B cell (primary cell): Measurements from ENCODE around the gene RNF4. TPM values are rescaled to one million over a fixed set of nuclear protein-coding genes. Genes with fewer than 3 reads are reported as not detected.

Experiments used
- ATAC-seq: fragments of 200-7000 bp; cut with Tn5 transposase; one replicate; pipeline ENCODE4 v1.10.0; 2021; ENCODE audit warnings: low read depth, mild to moderate bottlenecking, moderate number of reproducible peaks, moderate library complexity
- CTCF ChIA-PET: fragments of 350-600 bp; sonication (Branson Sonifier 250); formaldehyde crosslinking; loops from one replicate; lab custom pipeline; 2021; ENCODE audit warnings: antibody characterized with exemption, inconsistent platforms; lab: Charles Lee
- POLR2A ChIA-PET: fragments of 350-600 bp; sonication (Branson Sonifier 250); formaldehyde crosslinking; loops from one replicate; lab custom pipeline; 2021; ENCODE audit warnings: antibody characterized with exemption; lab: Charles Lee
- DNase-seq: peaks from one replicate; pipeline ENCODE4 v3.0.0; 2013
- H2AFZ ChIP-seq: 2 replicates; pipeline ENCODE4 v1.6.1; 2012; ENCODE audit warnings: mild to moderate bottlenecking, low read depth, low read length; ENCODE audit not compliant: insufficient read depth, poor library complexity, severe bottlenecking
- H3K27ac ChIP-seq, 2 donors: 1 replicate in 1 of 2; 2 replicates in 1 of 2; pipeline ENCODE4 v1.5.1; 2012 to 2013; ENCODE audit warnings: low read length in 2 of 2, mild to moderate bottlenecking in 2 of 2, moderate library complexity in 1 of 2
- H3K27me3 ChIP-seq, 4 experiments: fragments of 200-600 bp in 1 of 4; sonication (generic) in 1 of 4; replicated peaks in 1 of 4; 1 replicate in 2 of 4; 2 replicates in 2 of 4; pipeline versions ENCODE4 v1.6.1 to v1.7.0; 2013 to 2016; ENCODE audit warnings: low read length in 3 of 4, mild to moderate bottlenecking in 2 of 4, mixed read lengths in 1 of 4, moderate library complexity in 1 of 4; ENCODE audit not compliant: insufficient read depth in 4 of 4, control insufficient read depth in 3 of 4; ENCODE audit errors: control extremely low read depth in 1 of 4
- H3K36me3 ChIP-seq, 2 experiments: replicated peaks in 1 of 2; 1 replicate in 1 of 2; 2 replicates in 1 of 2; pipeline versions ENCODE4 v1.6.1 to v1.7.1; 2013; ENCODE audit warnings: low read length in 1 of 2; ENCODE audit not compliant: insufficient read depth in 2 of 2, control insufficient read depth in 1 of 2; ENCODE audit errors: control extremely low read depth in 1 of 2, extremely low read depth in 1 of 2
- H3K4me1 ChIP-seq, 2 donors: fragments of 200-600 bp in 1 of 2; sonication (generic) in 1 of 2; 1 replicate in 1 of 2; 2 replicates in 1 of 2; pipeline versions ENCODE4 v1.5.1 to v1.6.1; 2013 to 2017; ENCODE audit warnings: low read length in 2 of 2; ENCODE audit not compliant: control insufficient read depth in 2 of 2, insufficient read depth in 2 of 2
- H3K4me2 ChIP-seq: replicated peaks from 2 replicates; pipeline ENCODE3; 2012; ENCODE audit warnings: mild to moderate bottlenecking, low read depth, low read length; ENCODE audit not compliant: poor library complexity, severe bottlenecking
- H3K4me3 ChIP-seq, 5 experiments: fragments of 200-600 bp in 1 of 5; sonication (generic) in 1 of 5; 1 replicate in 3 of 5; 2 replicates in 2 of 5; pipeline versions ENCODE4 v1.5.1 to v1.7.0; 2011 to 2016; ENCODE audit warnings: low read length in 4 of 5, mild to moderate bottlenecking in 4 of 5, low read depth in 2 of 5, control low read depth in 1 of 5, moderate library complexity in 1 of 5; ENCODE audit not compliant: insufficient read depth in 1 of 5; ENCODE audit errors: control extremely low read depth in 1 of 5, extremely low read depth in 1 of 5
- H3K79me2 ChIP-seq: fragments of 200-600 bp; sonication (generic); one replicate; pipeline ENCODE4 v1.6.0; 2016; ENCODE audit warnings: low read length; ENCODE audit not compliant: control insufficient read depth, insufficient read depth
- H3K9ac ChIP-seq: fragments of 200-600 bp; sonication (generic); 2 replicates; pipeline ENCODE4 v1.6.1; 2017; ENCODE audit warnings: mild to moderate bottlenecking, low read length, moderate library complexity
- H3K9me3 ChIP-seq, 3 donors: one replicate each; pipeline versions ENCODE4 v1.6.1 to v1.7.1; 2013; ENCODE audit warnings: low read length in 2 of 3; ENCODE audit not compliant: control insufficient read depth in 2 of 3, insufficient read depth in 1 of 3; ENCODE audit errors: control extremely low read depth in 1 of 3
- H4K20me1 ChIP-seq: 2 replicates; pipeline ENCODE4 v1.6.0; 2012; ENCODE audit warnings: mild to moderate bottlenecking, low read length; ENCODE audit not compliant: insufficient read depth, control insufficient read depth, poor library complexity, severe bottlenecking
- H3K27ac Mint-ChIP-seq: one replicate; pipeline ENCODE4 v1.8.0; 2021; ENCODE audit warnings: mixed read lengths
- H3K27me3 Mint-ChIP-seq: one replicate; pipeline ENCODE4 v1.8.0; 2021; ENCODE audit warnings: mixed read lengths
- H3K4me1 Mint-ChIP-seq: one replicate; pipeline ENCODE4 v1.8.0; 2021; ENCODE audit warnings: mixed read lengths
- H3K4me3 Mint-ChIP-seq: one replicate; pipeline ENCODE4 v1.8.0; 2021; ENCODE audit warnings: mixed read lengths
- H3K9me3 Mint-ChIP-seq: one replicate; pipeline ENCODE4 v1.8.0; 2022; ENCODE audit warnings: mixed read lengths; ENCODE audit not compliant: insufficient read depth
- CTCF ChIP-seq: fragments of 200-600 bp; IDR thresholded peaks from one replicate; pipeline ENCODE4 v1.8.0; 2022; ENCODE audit warnings: antibody characterized with exemption, mild to moderate bottlenecking
- EZH2 ChIP-seq: IDR thresholded peaks from 2 replicates; pipeline ENCODE4 v1.6.1; 2012; ENCODE audit warnings: borderline replicate concordance, low read depth, mild to moderate bottlenecking, moderate library complexity, low read length; ENCODE audit not compliant: insufficient read depth, poor library complexity, severe bottlenecking
- WGBS: methylation state at CpG from one replicate; pipeline ENCODE4 v1.1.5; 2013; ENCODE audit warnings: missing lambda C conversion rate; ENCODE audit not compliant: insufficient coverage; 5-methylcytosine and 5-hydroxymethylcytosine counted together
- intact Hi-C: fragments of 100-400 bp; cut with micrococcal nuclease; formaldehyde crosslinking; loops from one replicate; pipeline ENCODE4 v1.10.0; 2022
- polyA plus RNA-seq: library from polyadenylated mRNA; depleted of rRNA; stranded (reverse); fragments of >200 nt; gene quantifications from 2 replicates; pipeline ENCODE4 v1.2.3, GENCODE V29; 2012
- total RNA-seq, 2 donors: library from RNA; stranded (reverse); fragments of 120-200 nt in 1 of 2; gene quantifications; 1 replicate in 1 of 2; 2 replicates in 1 of 2; pipeline versions ENCODE4 v1.2.3 to v1.2.4, GENCODE V29; 2013 to 2022

RNF4 gene
- total and polyA plus RNA-seq, 2 donors (not counting 1 experiment from before 2014, with no cell fraction given): 61.8 to 95.2 TPM

GRCh38 chr4:2432004-2432403 lies 36.9 kb upstream of the RNF4 start:
- POLR2A ChIA-PET: no interaction called here
- no peak overlapping the region for H3K4me2 ChIP-seq
- Mint-ChIP-seq H3K4me1 (no peaks in the 10 kb centered on the region), H3K27ac (no peak overlapping the region), H3K9me3 (no peaks in the 10 kb centered on the region), H3K4me3 (no peak overlapping the region), H3K27me3 (peaks cover 6% of the 10 kb centered on the region)
- no peaks in the 10 kb centered on the region for H3K79me2 ChIP-seq
- no peaks in the 10 kb centered on the region for H3K36me3 ChIP-seq
- intact Hi-C loops: no loop called here
- peaks cover 0 to 3% (median 0%) of the 10 kb centered on the region in 3 donors for H3K9me3 ChIP-seq
- H3K4me1 ChIP-seq: no peaks in the 10 kb centered on the region
- no peak overlapping the region for H2AFZ ChIP-seq
- DNase-seq (no peak), ATAC-seq (no peak)
- no peak overlapping the region for H3K27ac ChIP-seq
- peaks cover 0 to 7% (median 0%) of the 10 kb centered on the region in 4 experiments for H3K27me3 ChIP-seq
- TF ChIP-seq EZH2 (no peak), CTCF (no peak)
- no peaks in the 10 kb centered on the region for H4K20me1 ChIP-seq
- no peak overlapping the region for H3K4me3 ChIP-seq
- CTCF ChIA-PET: interaction anchor here (0.7 to 0.9 kb wide), 2 partner anchors 40 to 212 kb away, joined by 3 to 5 read pairs; no protein-coding TSS in a partner anchor
- no peak overlapping the region for H3K9ac ChIP-seq

- no peaks in the 10 kb centered on the region for H4K20me1 ChIP-seq
- no peaks in the 10 kb centered on the region for H3K4me1 ChIP-seq
- no peak for DNase-seq
- H3K79me2 ChIP-seq: no peaks in the 10 kb centered on the region
- 87% methylated on average over 20 of the region's 20 CpGs for WGBS
- no peak for TF ChIP-seq EZH2
- no peak overlapping the region for H3K4me3 ChIP-seq
- intact Hi-C loops: no loop called here
- ChIA-PET POLR2A (no interaction called here), CTCF (no interaction called here)
- no peak for ATAC-seq
- peaks cover 6% of the 10 kb centered on the region for H3K27me3 Mint-ChIP-seq
- no peaks in the 10 kb centered on the region for H3K4me1 Mint-ChIP-seq
- no peaks in the 10 kb centered on the region for H3K9me3 Mint-ChIP-seq
- no peak overlapping the region for H3K9ac ChIP-seq
- H3K27ac Mint-ChIP-seq: no peak overlapping the region
- peaks cover 0 to 7% (median 0%) of the 10 kb centered on the region in 4 experiments for H3K27me3 ChIP-seq
- H3K4me2 ChIP-seq: no peak overlapping the region
- H3K27ac ChIP-seq: no peak overlapping the region
- H3K9me3 ChIP-seq: peaks cover 0 to 3% (median 0%) of the 10 kb centered on the region in 3 donors
- H2AFZ ChIP-seq: no peak overlapping the region
- no peak overlapping the region for H3K4me3 Mint-ChIP-seq
- H3K36me3 ChIP-seq: no peaks in the 10 kb centered on the region
Observed at GRCh38 chr4:2432991-2433530, 35.8 kb upstream of the RNF4 start.
